22Rv1 (cell line): Measurements from ENCODE around the gene DPYSL5.

Experiments used
- ZFX ChIP-seq: fragments of 450-650 bp; IDR thresholded peaks from 2 replicates; pipeline ENCODE4 v1.6.1; 2017; ENCODE audit warnings: antibody characterized with exemption, borderline replicate concordance
- TF ChIP-seq, protein P1 (sequence below): fragments of 450-650 bp; IDR thresholded peaks from 2 replicates; pipeline ENCODE4 v1.5.1; 2017; ENCODE audit warnings: mild to moderate bottlenecking

DNA sequence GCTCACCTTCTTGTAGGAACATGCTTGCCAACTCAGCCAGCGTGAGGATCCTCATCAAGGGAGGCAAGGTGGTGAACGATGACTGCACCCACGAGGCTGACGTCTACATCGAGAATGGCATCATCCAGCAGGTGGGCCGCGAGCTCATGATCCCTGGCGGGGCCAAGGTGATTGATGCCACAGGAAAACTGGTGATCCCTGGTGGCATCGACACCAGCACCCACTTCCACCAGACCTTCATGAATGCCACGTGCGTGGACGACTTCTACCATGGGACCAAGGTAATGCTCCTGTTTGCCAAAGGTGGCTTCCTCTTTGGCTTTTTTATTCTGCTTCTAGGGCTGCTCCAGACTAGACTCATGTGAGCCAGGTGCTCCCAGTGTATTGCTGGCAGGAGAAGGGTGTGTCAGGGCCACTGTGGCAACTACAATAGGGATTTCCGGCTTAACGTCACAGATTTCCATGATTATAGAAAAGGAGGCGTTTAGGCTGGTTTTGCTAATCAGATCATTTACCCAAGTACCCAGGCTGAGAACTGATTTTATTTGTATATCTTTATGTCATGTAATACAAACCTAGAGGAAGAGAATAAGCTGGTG lies 50.6 kb downstream of the DPYSL5 start:
- TF ChIP-seq, protein P1, sequence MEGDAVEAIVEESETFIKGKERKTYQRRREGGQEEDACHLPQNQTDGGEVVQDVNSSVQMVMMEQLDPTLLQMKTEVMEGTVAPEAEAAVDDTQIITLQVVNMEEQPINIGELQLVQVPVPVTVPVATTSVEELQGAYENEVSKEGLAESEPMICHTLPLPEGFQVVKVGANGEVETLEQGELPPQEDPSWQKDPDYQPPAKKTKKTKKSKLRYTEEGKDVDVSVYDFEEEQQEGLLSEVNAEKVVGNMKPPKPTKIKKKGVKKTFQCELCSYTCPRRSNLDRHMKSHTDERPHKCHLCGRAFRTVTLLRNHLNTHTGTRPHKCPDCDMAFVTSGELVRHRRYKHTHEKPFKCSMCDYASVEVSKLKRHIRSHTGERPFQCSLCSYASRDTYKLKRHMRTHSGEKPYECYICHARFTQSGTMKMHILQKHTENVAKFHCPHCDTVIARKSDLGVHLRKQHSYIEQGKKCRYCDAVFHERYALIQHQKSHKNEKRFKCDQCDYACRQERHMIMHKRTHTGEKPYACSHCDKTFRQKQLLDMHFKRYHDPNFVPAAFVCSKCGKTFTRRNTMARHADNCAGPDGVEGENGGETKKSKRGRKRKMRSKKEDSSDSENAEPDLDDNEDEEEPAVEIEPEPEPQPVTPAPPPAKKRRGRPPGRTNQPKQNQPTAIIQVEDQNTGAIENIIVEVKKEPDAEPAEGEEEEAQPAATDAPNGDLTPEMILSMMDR, result no peak
- no peak for TF ChIP-seq ZFX
